Large intestine (tissue), 3 donors: ENCODE measurements around the gene CYB561. TPM values are rescaled to one million over a fixed set of nuclear protein-coding genes. Genes with fewer than 3 reads are reported as not detected.

Source experiments
- DNase-seq, 2 donors: peaks; one replicate each; pipeline versions ENCODE4 v3.0.0 to v3.0.0-alpha.2; 2013
- H3K27ac ChIP-seq: one replicate; pipeline ENCODE4 v1.5.1; 2013; ENCODE audit warnings: low read length
- H3K27me3 ChIP-seq: 2 replicates; pipeline ENCODE4 v1.6.1; 2013; ENCODE audit warnings: low read length; ENCODE audit not compliant: control insufficient read depth, insufficient read depth
- H3K36me3 ChIP-seq: 2 replicates; pipeline ENCODE4 v1.6.1; 2013; ENCODE audit warnings: low read length; ENCODE audit not compliant: control insufficient read depth, insufficient read depth
- H3K4me1 ChIP-seq: one replicate; pipeline ENCODE4 v1.6.1; 2013; ENCODE audit warnings: low read length; ENCODE audit not compliant: control insufficient read depth, insufficient read depth
- H3K4me3 ChIP-seq: one replicate; pipeline ENCODE4 v1.5.1; 2013; ENCODE audit warnings: low read length
- H3K9me3 ChIP-seq: one replicate; pipeline ENCODE4 v1.6.1; 2013; ENCODE audit warnings: mild to moderate bottlenecking, low read depth, low read length, moderate library complexity; ENCODE audit not compliant: control insufficient read depth
- WGBS: methylation state at CpG from one replicate; pipeline ENCODE4 v1.1.5; 2013; ENCODE audit warnings: low lambda C conversion rate; ENCODE audit not compliant: insufficient coverage; 5-methylcytosine and 5-hydroxymethylcytosine counted together
- polyA plus RNA-seq: library from polyadenylated mRNA; unstranded; fragments of 120-200 nt; gene quantifications from one replicate; pipeline ENCODE4 v1.2.1, GENCODE V29; 2013

CYB561 gene
- polyA plus RNA-seq, 1 donor = 35.0 TPM

DNA sequence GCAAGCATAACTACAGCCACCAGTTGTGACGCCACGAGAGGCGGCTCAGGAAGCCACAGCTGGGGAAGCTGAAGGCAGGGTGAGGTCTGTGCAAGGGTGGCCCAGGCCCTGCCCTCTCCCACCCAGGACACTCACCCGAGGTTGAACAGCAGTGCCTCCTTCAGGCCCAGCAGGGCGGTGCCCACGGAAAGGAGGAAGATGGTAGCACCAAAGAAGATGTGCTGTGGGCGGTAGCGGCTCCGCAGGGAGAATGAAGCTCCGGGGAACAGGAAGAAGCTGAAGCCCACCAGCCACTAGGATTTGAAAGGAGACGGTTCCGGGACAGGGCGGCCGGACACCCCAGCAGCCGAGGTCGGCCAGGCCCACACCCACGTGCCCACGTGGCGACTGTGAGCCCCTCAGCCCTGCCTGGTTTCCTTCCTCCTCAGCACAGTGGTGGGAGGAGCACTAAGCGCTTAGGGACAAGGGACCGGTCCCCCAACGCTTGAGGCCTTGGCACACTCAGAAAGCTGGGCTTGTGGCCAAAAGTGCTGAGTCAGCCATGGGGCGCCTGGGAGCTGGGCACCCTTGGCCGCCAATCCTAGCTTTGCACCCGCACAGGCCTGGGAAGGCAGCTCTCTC, 11.0 kb downstream of the CYB561 start:
- Histone ChIP-seq H3K4me3 (no peak overlapping the region), H3K27ac (no peak overlapping the region), H3K36me3 (peaks cover 29% of the 10 kb centered on the region), H3K4me1 (peaks cover 40% of the 10 kb centered on the region), H3K9me3 (peaks cover 4% of the 10 kb centered on the region), H3K27me3 (peaks cover 12% of the 10 kb centered on the region)
- DNase-seq = no peak
- WGBS = 80% methylated on average over 2 of the region's 25 CpGs

DNA sequence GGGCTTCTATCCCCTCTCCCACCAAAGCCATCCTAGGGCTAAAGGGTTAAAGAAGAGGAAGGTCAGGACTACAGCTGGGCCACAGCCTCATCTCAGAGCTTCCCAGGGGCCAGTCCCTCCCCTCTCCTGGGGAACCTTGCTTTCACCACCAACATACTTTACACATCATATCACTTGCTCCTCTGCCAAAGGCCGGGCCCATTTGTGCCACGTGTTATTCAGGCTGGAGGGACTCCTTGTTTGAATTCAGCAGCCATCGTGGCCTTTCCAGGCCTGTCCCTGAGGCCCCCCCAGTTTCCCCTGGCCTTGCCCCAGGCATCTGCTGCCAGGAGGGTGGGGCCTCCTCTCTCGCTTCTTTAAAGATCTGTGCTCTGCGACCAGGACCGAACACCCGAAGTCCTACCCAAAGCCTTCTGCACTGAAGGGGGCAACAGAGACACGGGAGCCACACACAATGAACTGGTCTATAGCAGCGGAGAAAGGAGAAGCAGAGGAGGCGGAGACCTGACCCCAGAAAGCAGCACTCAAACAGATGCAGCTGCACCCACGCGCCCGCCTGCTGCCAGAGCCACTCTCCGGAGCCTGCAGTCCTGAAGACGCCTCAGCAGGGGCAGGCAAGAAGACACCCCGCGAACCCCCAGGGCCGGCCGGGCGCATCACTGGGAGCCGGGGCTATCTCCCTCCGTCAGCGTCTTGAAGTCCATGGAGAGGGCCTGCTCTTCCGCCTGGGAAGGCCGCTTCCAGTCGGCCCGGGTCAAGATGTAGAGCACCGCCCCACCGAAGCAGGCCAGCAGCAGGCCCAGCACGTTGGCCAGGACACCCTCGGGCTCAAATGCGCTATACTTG, 12.1 kb downstream of the CYB561 start:
- Histone ChIP-seq H3K36me3 (peaks cover 29% of the 10 kb centered on the region), H3K9me3 (peaks cover 4% of the 10 kb centered on the region), H3K4me3 (no peak overlapping the region), H3K4me1 (peaks cover 40% of the 10 kb centered on the region), H3K27ac (peak overlapping the region; percentile 71), H3K27me3 (peaks cover 12% of the 10 kb centered on the region)
- no CpG with 5 or more reads among the region's 32 CpGs for WGBS
- no peak for DNase-seq

DNA sequence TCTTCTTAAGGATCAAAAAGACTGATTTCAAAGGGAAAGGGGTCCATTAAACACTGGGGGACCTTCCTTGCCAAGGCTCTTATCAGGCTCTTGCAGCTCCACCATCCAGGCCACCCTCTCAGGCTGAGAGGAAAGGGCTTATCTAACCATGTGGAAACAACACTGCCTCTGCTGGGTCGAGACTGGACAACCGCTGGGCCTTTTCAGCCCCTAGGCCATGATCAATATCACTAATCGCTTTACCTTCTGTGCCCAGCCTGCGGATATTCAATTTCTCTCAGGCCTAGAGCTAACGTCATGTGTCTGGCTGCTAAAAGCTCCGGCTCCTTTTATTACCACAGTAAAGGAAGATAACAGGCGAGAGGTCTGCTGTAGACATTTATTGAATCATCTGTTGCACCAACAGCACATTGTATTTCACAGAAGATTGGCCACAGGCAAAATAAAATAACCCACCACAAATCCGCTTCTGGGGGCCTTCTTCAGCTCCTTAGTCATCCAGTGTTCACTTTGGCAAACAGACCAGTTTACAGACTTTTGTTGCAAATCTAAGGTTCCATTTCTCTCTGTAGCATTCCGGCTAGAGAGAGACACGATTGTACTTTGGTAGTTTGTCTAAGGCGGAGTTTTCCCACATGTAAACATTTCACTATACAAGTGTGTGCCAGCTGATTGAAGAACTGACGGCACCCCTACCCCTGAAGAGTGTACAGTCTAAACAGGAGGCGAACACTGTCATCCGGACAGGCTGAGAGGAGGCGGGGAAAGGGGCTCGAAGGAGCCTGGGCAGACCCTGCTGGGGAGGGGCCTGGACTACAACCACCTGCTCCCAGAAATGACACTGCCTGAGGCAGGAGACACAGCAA, 13.9 kb downstream of the CYB561 start:
- peak; percentile 54 to 90 for DNase-seq
- peak overlapping the region; percentile 71 for H3K27ac ChIP-seq
- peaks cover 28% of the 10 kb centered on the region for H3K4me1 ChIP-seq
- 20% methylated on average over 2 of the region's 16 CpGs for WGBS
- peaks cover 29% of the 10 kb centered on the region for H3K36me3 ChIP-seq
- no peak overlapping the region for H3K4me3 ChIP-seq
- H3K27me3 ChIP-seq = peaks cover under 1% of the 10 kb centered on the region
- H3K9me3 ChIP-seq = peaks cover 4% of the 10 kb centered on the region

DNA sequence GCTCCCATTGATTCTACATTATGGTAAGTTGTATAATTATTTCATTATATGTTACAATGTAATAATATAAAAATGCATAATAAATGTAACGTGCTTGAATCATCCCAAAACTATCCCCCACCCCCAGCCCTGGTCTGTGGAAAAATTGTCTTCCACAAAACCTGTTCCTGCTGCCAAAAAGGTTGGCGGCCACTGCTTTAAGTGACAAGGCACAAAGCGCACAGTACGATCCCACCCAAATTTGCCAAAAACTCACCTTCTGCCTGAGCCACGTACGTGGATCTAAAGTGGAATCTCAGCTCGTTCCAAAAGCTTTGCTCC, 14.5 kb downstream of the CYB561 start:
- WGBS = no CpG with 5 or more reads among the region's 7 CpGs

DNA sequence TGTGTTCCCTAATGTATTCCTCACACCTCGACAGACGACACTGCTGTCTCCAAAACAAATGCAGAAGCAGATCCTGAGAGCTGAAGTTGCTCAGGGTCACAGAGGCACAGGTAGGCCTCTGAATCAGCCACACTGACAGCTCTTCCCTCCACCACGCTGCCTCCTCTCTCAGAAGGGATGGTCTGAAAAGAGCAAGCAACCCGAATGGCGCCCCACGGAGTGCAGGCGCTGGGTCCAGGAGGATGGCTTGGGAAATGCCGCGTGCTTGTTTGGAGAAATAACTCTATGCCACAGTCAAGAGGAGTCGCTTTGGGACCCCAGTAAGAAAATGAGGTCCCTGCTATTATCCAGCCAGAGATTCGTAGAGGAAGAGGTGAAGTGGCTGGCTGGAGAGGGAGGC, 15.9 kb downstream of the CYB561 start:
- Histone ChIP-seq H3K27ac (no peak overlapping the region), H3K4me1 (peaks cover 27% of the 10 kb centered on the region), H3K27me3 (no peaks in the 10 kb centered on the region), H3K36me3 (peaks cover 12% of the 10 kb centered on the region), H3K4me3 (no peak overlapping the region), H3K9me3 (peaks cover 4% of the 10 kb centered on the region)
- whole genome bisulfite sequencing = no CpG with 5 or more reads among the region's 11 CpGs
- no peak for DNase-seq

More for the DNA sequence above, 14.5 kb downstream of the CYB561 start:
- Histone ChIP-seq H3K9me3 (peaks cover 4% of the 10 kb centered on the region), H3K36me3 (peaks cover 24% of the 10 kb centered on the region), H3K27ac (peak overlapping the region; percentile 71), H3K27me3 (no peaks in the 10 kb centered on the region), H3K4me3 (no peak overlapping the region), H3K4me1 (peaks cover 27% of the 10 kb centered on the region)
- no peak for DNase-seq

DNA sequence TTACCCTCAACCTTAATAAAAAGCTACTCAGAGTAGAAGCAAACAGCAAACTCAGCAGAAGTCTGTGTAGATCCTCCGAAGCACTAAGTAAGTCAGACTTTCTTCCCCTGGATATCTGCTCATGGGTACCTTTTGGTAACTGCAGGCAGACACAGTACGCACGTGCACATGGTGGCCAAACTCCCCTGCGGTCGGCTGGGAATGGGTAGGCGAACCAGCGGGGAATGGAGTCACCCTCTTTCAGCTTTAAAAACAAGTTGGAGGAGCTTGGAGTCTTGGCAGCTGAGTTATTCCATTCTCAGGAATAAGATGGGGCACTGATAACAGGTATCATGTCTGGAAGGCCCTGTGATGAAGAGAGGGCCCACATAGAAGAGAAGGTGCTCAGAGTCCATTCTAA, 16.3 kb downstream of the CYB561 start:
- Histone ChIP-seq H3K36me3 (peaks cover 8% of the 10 kb centered on the region), H3K4me1 (peaks cover 27% of the 10 kb centered on the region)
- no CpG with 5 or more reads among the region's 7 CpGs for WGBS

DNA sequence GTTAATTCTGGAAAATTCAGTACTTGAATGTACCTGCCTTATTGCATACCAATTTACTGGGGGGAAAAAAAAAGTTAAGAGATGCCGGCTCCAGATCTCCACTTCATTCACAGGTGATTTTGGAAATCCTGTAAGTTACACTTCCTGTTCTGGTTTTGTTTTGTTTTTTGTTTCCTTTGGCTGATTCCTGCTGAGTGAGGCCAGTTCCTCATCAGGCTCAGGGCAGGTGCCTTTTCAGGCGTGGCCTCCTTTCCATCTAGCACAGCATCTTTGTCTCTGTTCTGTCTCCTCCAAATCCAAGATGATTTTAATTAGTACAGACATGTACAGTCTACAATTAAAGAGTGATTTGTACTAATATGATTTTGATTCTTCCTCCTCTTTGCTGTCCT, 19.2 kb downstream of the CYB561 start:
- no peak overlapping the region for H3K27ac ChIP-seq
- peaks cover 5% of the 10 kb centered on the region for H3K36me3 ChIP-seq
- no peaks in the 10 kb centered on the region for H3K9me3 ChIP-seq
- H3K27me3 ChIP-seq = no peaks in the 10 kb centered on the region
- DNase-seq = no peak
- 100% methylated on average over 1 of the region's 2 CpGs for WGBS
- no peak overlapping the region for H3K4me3 ChIP-seq
- H3K4me1 ChIP-seq = peaks cover 11% of the 10 kb centered on the region

More for the DNA sequence above, 16.3 kb downstream of the CYB561 start:
- no peak for DNase-seq
- Histone ChIP-seq H3K27me3 (no peaks in the 10 kb centered on the region), H3K4me3 (no peak overlapping the region), H3K9me3 (peaks cover 4% of the 10 kb centered on the region), H3K27ac (no peak overlapping the region)

DNA sequence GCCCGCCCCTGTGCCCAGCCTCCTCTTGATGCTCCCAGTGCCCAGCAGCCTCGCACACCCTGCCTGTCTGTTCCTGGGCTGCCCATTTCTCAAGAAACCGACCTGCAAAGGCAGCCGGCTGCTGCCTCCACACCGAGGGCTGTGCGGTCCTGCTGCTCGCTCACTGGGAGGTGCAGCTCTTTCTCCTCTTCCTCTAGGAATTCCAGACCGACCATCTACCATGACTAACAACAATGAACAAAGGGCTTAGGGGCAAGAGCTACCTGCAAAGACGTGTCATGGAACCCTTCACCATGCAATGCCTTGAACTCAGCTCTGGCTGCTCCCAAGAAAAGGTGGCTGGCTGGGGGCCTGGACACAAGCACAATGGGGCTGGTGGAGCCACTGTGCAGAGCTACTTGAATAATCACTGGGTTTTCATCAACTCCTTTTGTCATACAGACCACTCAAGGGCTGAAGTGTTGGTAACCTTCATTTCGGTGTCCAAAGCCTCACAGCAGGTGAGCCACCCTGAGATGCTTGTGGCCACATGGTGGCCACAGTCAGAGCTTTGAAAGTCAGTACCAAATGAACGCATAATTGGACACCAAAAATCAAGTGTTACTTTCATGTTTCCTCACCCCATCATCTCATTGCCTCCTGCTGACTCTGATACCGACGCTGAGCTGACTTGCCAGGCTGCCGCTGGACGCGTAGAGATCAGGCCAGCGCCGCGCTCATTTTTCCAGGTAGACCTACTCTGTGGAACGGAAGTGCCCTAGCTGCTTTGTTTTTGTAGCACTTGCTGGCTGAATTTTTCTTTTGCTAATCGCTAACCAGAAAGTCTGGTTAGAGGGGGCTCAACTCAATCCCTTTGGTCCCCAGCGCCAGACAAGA, 19.8 kb downstream of the CYB561 start:
- no CpG with 5 or more reads among the region's 22 CpGs for WGBS
- Histone ChIP-seq H3K36me3 (peaks cover 9% of the 10 kb centered on the region), H3K4me3 (no peak overlapping the region), H3K4me1 (peaks cover 7% of the 10 kb centered on the region), H3K27me3 (no peaks in the 10 kb centered on the region), H3K9me3 (no peaks in the 10 kb centered on the region), H3K27ac (no peak overlapping the region)
- DNase-seq = no peak

DNA sequence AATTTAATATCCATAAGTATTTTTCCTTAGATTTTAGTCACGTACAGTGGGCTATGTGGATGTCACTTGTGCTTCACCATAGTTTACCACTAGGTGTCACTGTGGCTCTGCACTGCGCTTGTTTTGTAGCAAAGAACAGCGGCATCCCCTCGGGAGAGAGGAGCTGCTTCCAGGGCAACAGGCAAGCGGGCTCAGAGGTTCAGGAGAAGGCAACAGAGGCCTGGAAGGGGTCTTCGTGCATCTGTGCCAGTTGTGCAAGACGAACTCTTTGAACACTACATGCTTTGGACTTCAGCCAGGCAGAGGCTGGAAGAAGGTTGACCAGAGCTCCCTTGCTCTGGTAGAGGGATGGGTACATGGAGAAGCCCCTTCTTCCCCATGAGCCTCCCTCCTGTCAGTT, 20.6 kb downstream of the CYB561 start:
- WGBS = no CpG with 5 or more reads among the region's 7 CpGs
- H3K4me1 ChIP-seq = peaks cover 4% of the 10 kb centered on the region
- DNase-seq = peak; percentile 65 to 81

More for the DNA sequence above, 20.6 kb downstream of the CYB561 start:
- Histone ChIP-seq H3K9me3 (no peaks in the 10 kb centered on the region), H3K27ac (no peak overlapping the region), H3K4me3 (no peak overlapping the region), H3K36me3 (peaks cover 12% of the 10 kb centered on the region), H3K27me3 (no peaks in the 10 kb centered on the region)
